Cardiac septum (tissue), 1 donor: ENCODE measurements around the gene GRM4. TPM values are rescaled to one million over a fixed set of nuclear protein-coding genes. Genes with fewer than 3 reads are reported as not detected.

Experiments used
- DNase-seq: peaks from one replicate; pipeline ENCODE4 v3.0.0-alpha.2; 2020; ENCODE audit warnings: low spot score
- intact Hi-C: fragments of 100-400 bp; cut with DNase I; formaldehyde crosslinking; loops from one replicate; pipeline ENCODE4 v1.14.0; 2022
- total RNA-seq: library from RNA; stranded (reverse); fragmentation: NEBNext Ultra II Directional; extraction: Animal tissue kit (Norgen Biotek cat#: 25700); gene quantifications from one replicate; pipeline ENCODE4 v1.2.1, GENCODE V29; 2021
- donor health status: DM: no; HTN: no; CAD: no.

Gene GRM4
- total RNA-seq, 1 donor from 2014 or later, result not detected

- intact Hi-C loops, result no loop called here
- no peak for DNase-seq
These were observed 24.8 kb downstream of the GRM4 start for GRCh38 chr6:34120953-34121675.

GRCh38 chr6:34115915-34116314, 30.0 kb downstream of the GRM4 start:
- intact Hi-C loops, result no loop called here
- no peak for DNase-seq

GRCh38 chr6:34115403-34115795, 30.5 kb downstream of the GRM4 start:
- intact Hi-C loops, result no loop called here
- no peak for DNase-seq

GRCh38 chr6:34114695-34115402, 31.0 kb downstream of the GRM4 start:
- intact Hi-C loops, result no loop called here
- DNase-seq, result no peak

- DNase-seq, result no peak
- intact Hi-C loops, result no loop called here
These were observed 32.4 kb downstream of the GRM4 start for GRCh38 chr6:34113532-34113931.

- intact Hi-C loops, result no loop called here
- no peak for DNase-seq
These were observed 33.8 kb downstream of the GRM4 start for GRCh38 chr6:34112126-34112525.

- DNase-seq, result no peak
- intact Hi-C loops, result no loop called here
These were observed 35.3 kb downstream of the GRM4 start for GRCh38 chr6:34110610-34111009.

GRCh38 chr6:34108176-34108575, 37.7 kb downstream of the GRM4 start:
- no peak for DNase-seq
- intact Hi-C loops, result no loop called here

- DNase-seq, result no peak
- intact Hi-C loops, result no loop called here
These were observed 39.0 kb downstream of the GRM4 start for GRCh38 chr6:34106900-34107299.

- intact Hi-C loops, result no loop called here
- DNase-seq, result no peak
These were observed 39.5 kb downstream of the GRM4 start for GRCh38 chr6:34106421-34106820.

GRCh38 chr6:34104628-34105027, 41.3 kb downstream of the GRM4 start:
- DNase-seq, result no peak
- intact Hi-C loops, result no loop called here

- intact Hi-C loops, result no loop called here
- DNase-seq, result no peak
These were observed 41.7 kb downstream of the GRM4 start for GRCh38 chr6:34104186-34104585.

- intact Hi-C loops, result no loop called here
- DNase-seq, result no peak
These were observed 42.6 kb downstream of the GRM4 start for GRCh38 chr6:34103321-34103720.

- DNase-seq, result no peak
- intact Hi-C loops, result no loop called here
These were observed 43.2 kb downstream of the GRM4 start for GRCh38 chr6:34102696-34103095.

- intact Hi-C loops, result no loop called here
- DNase-seq, result no peak
These were observed 43.7 kb downstream of the GRM4 start for GRCh38 chr6:34102099-34102656.

GRCh38 chr6:34100788-34101187, 45.1 kb downstream of the GRM4 start:
- no peak for DNase-seq
- intact Hi-C loops, result no loop called here

- intact Hi-C loops, result no loop called here
- no peak for DNase-seq
These were observed 46.0 kb downstream of the GRM4 start for GRCh38 chr6:34099878-34100277.

- no peak for DNase-seq
These were observed 47.6 kb downstream of the GRM4 start for GRCh38 chr6:34098045-34098936.

GRCh38 chr6:34096814-34097213, 49.1 kb downstream of the GRM4 start:
- intact Hi-C loops, result no loop called here
- DNase-seq, result no peak

More at GRCh38 chr6:34098045-34098936, 47.6 kb downstream of the GRM4 start:
- intact Hi-C loops, result no loop called here

- intact Hi-C loops, result no loop called here
- no peak for DNase-seq
These were observed 49.7 kb downstream of the GRM4 start for GRCh38 chr6:34096193-34096592.
